Measurements from ENCODE around the gene ASPSCR1. TPM values are rescaled to one million over a fixed set of nuclear protein-coding genes. Genes with fewer than 3 reads are reported as not detected.

ASPSCR1 gene
- total and polyA plus RNA-seq, 9 of the 15 experiments (the other 6 are each of a cell fraction or from before 2014, with no cell fraction given), result 0.90 to 36.9 (median 11.6) TPM

- TF ChIP-seq DMBX1 (CRISPR knock-in tag; IDR thresholded peaks at IDR 0.05; ENCODE audit: borderline replicate concordance) (peak; percentile 82), ZMIZ1 (IDR thresholded peaks at IDR 0.05; ENCODE audit: low read depth in 2 of 2, low read length in 2 of 2) (no peak), ETS1 (conservative IDR thresholded peaks at IDR 0.05; ENCODE audit: control insufficient read depth, low read depth, low read length) (no peak), NCOR1 (IDR thresholded peaks at IDR 0.05) (no peak), TARDBP (IDR thresholded peaks at IDR 0.05) (no peak), BCLAF1 (IDR thresholded peaks at IDR 0.05; ENCODE audit: borderline replicate concordance in 1 of 2, control insufficient read depth in 1 of 2, low read depth in 2 of 2, low read length in 1 of 2) (no peak), OTX1 (CRISPR knock-in tag; IDR thresholded peaks at IDR 0.05) (no peak), TBL1XR1 (IDR thresholded peaks at IDR 0.05; ENCODE audit: low read length in 2 of 2) (no peak), FUS (optimal IDR thresholded peaks at IDR 0.05; ENCODE audit: low read depth, low read length) (no peak)
- TF ChIP-seq, protein P1, sequence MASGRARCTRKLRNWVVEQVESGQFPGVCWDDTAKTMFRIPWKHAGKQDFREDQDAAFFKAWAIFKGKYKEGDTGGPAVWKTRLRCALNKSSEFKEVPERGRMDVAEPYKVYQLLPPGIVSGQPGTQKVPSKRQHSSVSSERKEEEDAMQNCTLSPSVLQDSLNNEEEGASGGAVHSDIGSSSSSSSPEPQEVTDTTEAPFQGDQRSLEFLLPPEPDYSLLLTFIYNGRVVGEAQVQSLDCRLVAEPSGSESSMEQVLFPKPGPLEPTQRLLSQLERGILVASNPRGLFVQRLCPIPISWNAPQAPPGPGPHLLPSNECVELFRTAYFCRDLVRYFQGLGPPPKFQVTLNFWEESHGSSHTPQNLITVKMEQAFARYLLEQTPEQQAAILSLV (tag; IDR thresholded peaks at IDR 0.05), result no peak
- TF ChIP-seq, protein P2, sequence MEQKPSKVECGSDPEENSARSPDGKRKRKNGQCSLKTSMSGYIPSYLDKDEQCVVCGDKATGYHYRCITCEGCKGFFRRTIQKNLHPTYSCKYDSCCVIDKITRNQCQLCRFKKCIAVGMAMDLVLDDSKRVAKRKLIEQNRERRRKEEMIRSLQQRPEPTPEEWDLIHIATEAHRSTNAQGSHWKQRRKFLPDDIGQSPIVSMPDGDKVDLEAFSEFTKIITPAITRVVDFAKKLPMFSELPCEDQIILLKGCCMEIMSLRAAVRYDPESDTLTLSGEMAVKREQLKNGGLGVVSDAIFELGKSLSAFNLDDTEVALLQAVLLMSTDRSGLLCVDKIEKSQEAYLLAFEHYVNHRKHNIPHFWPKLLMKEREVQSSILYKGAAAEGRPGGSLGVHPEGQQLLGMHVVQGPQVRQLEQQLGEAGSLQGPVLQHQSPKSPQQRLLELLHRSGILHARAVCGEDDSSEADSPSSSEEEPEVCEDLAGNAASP (IDR thresholded peaks at IDR 0.05), result no peak
Measured at GRCh38 chr17:81976332-81977210, 858 bp upstream of the ASPSCR1 start (continued).

All from K562 (cell line).